CD4-positive, alpha-beta memory T cell (primary cell): ENCODE data around the gene PLPPR1. TPM values are rescaled to one million over a fixed set of nuclear protein-coding genes. Genes with fewer than 3 reads are reported as not detected.

Experiments used
- CTCF ChIA-PET: fragments of 350-600 bp; sonication (Branson Sonifier 250); formaldehyde crosslinking; loops from one replicate; lab custom pipeline; 2021; ENCODE audit warnings: inconsistent platforms; ENCODE audit not compliant: partially characterized antibody; lab: Charles Lee
- POLR2A ChIA-PET: fragments of 350-600 bp; sonication (Branson Sonifier 250); formaldehyde crosslinking; loops from one replicate; lab custom pipeline; 2021; ENCODE audit not compliant: partially characterized antibody; lab: Charles Lee
- DNase-seq, 5 donors: peaks; one replicate each; pipeline versions ENCODE4 v3.0.0 to v3.0.0-alpha.2; 2020 to 2022; ENCODE audit warnings: mixed read lengths in 1 of 5
- H3K27ac ChIP-seq: one replicate; pipeline ENCODE4 v1.7.0; 2013; ENCODE audit warnings: low read depth, low read length
- H3K27me3 ChIP-seq: 2 replicates; pipeline ENCODE4 v1.7.0; 2013; ENCODE audit warnings: mild to moderate bottlenecking, low read length, moderate library complexity; ENCODE audit not compliant: insufficient read depth
- H3K36me3 ChIP-seq: 2 replicates; pipeline ENCODE4 v1.7.0; 2013; ENCODE audit warnings: mild to moderate bottlenecking, low read length, moderate library complexity; ENCODE audit not compliant: insufficient read depth
- H3K4me1 ChIP-seq: 2 replicates; pipeline ENCODE4 v1.7.0; 2013; ENCODE audit warnings: mild to moderate bottlenecking, low read length, moderate library complexity; ENCODE audit not compliant: insufficient read depth
- H3K4me3 ChIP-seq, 2 donors: one replicate each; pipeline ENCODE4 v1.7.0; 2013; ENCODE audit warnings: low read length in 2 of 2, mild to moderate bottlenecking in 1 of 2
- H3K9me3 ChIP-seq, 2 donors: one replicate each; pipeline ENCODE4 v1.7.0; 2013; ENCODE audit warnings: low read length in 2 of 2, control low read depth in 1 of 2; ENCODE audit not compliant: control insufficient read depth in 1 of 2
- H3K27ac Mint-ChIP-seq, 7 donors: one replicate each; pipeline ENCODE4 v1.8.0; 2020 to 2021; ENCODE audit warnings: mixed read lengths in 7 of 7, mild to moderate bottlenecking in 6 of 7, inconsistent platforms in 3 of 7, moderate library complexity in 3 of 7
- H3K27me3 Mint-ChIP-seq, 2 donors: one replicate each; pipeline ENCODE4 v1.8.0; 2020 to 2021; ENCODE audit warnings: mixed read lengths in 2 of 2
- H3K36me3 Mint-ChIP-seq, 2 donors: one replicate each; pipeline ENCODE4 v1.8.0; 2020 to 2021; ENCODE audit warnings: mixed read lengths in 2 of 2, inconsistent platforms in 1 of 2, mild to moderate bottlenecking in 1 of 2
- H3K4me1 Mint-ChIP-seq, 4 donors: one replicate each; pipeline ENCODE4 v1.8.0; 2020 to 2021; ENCODE audit warnings: mixed read lengths in 4 of 4, mild to moderate bottlenecking in 1 of 4
- H3K4me3 Mint-ChIP-seq, 8 donors: one replicate each; pipeline ENCODE4 v1.8.0; 2020 to 2021; ENCODE audit warnings: mixed read lengths in 8 of 8, mild to moderate bottlenecking in 7 of 8, moderate library complexity in 6 of 8, inconsistent platforms in 3 of 8
- H3K9me3 Mint-ChIP-seq, 8 donors: one replicate each; pipeline ENCODE4 v1.8.0; 2020 to 2021; ENCODE audit warnings: mixed read lengths in 8 of 8, mild to moderate bottlenecking in 5 of 8, inconsistent platforms in 3 of 8, moderate library complexity in 1 of 8
- intact Hi-C: fragments of 100-400 bp; cut with micrococcal nuclease; formaldehyde crosslinking; loops from one replicate; pipeline ENCODE4 v1.15.1; 2023
- polyA plus RNA-seq, 2 donors: library from polyadenylated mRNA; unstranded; fragments of 300-500 nt; fragmentation: Illumina TruSeq; gene quantifications; one replicate each; pipeline ENCODE4 v1.2.3, GENCODE V29; 2021
- total RNA-seq, 2 experiments: library from RNA; stranded (reverse); gene quantifications; one replicate each; pipeline ENCODE4 v1.2.3, GENCODE V29; 2021

PLPPR1 gene
- total and polyA plus RNA-seq, 4 experiments from 2014 or later: not detected

DNA sequence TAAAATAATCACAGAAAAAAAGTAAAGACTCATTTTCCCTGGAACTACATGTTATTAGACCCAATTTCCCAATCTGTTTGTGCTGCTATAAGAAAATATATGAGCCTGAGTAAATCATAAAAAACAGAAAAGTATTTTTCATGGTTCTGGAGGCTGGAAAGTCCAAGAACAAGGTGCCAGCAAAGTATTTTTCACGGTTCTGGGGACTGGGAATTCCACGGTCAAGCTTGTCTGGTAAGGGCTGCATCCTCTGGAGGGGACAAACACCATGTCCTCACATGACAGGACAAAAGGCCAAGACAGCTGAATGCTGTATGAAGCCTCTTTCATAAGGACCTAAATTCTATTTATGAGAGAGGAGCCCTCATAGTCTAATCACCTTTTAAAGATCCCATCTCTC, 172.3 kb downstream of the PLPPR1 start:
- Mint-ChIP-seq H3K4me1 (no peaks in the 10 kb centered on the region), H3K9me3 (peaks cover 0 to 2% (median 0%) of the 10 kb centered on the region in 8 donors), H3K4me3 (no peak overlapping the region), H3K27me3 (no peaks in the 10 kb centered on the region), H3K36me3 (no peaks in the 10 kb centered on the region), H3K27ac (no peak overlapping the region)
- H3K27me3 ChIP-seq: no peaks in the 10 kb centered on the region
- H3K27ac ChIP-seq: no peak overlapping the region
- H3K4me1 ChIP-seq: no peaks in the 10 kb centered on the region
- no peak for DNase-seq
- intact Hi-C loops: no loop called here
- no peaks in the 10 kb centered on the region for H3K36me3 ChIP-seq
- no peaks in the 10 kb centered on the region for H3K9me3 ChIP-seq
- no peak overlapping the region for H3K4me3 ChIP-seq
- CTCF ChIA-PET: no interaction called here
- POLR2A ChIA-PET: no interaction called here

DNA sequence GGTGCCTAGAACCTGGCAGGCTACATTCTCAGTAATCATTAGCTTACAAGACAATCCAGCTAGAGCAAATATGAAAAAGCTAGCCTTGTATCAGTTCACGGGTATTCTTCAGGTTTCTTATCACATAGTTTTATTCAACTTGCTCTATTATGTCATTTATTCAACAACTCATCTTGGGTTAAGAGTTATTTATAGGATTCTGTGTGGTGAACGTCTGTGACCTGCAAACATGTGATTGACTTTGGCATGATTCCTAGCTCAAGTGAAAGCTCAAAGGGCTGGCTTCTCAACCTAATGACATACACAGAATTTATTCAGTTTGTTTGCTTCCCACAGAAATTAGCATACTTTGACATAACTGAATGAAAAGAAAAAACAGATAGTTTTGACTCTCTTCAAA, 173.1 kb downstream of the PLPPR1 start:
- H3K27me3 ChIP-seq: no peaks in the 10 kb centered on the region
- POLR2A ChIA-PET: no interaction called here
- Mint-ChIP-seq H3K36me3 (no peaks in the 10 kb centered on the region), H3K9me3 (peaks cover 0 to 2% (median 0%) of the 10 kb centered on the region in 8 donors), H3K27ac (no peak overlapping the region), H3K4me1 (no peaks in the 10 kb centered on the region), H3K4me3 (no peak overlapping the region), H3K27me3 (no peaks in the 10 kb centered on the region)
- no peaks in the 10 kb centered on the region for H3K36me3 ChIP-seq
- CTCF ChIA-PET: no interaction called here
- H3K27ac ChIP-seq: no peak overlapping the region
- no peaks in the 10 kb centered on the region for H3K4me1 ChIP-seq
- no peaks in the 10 kb centered on the region for H3K9me3 ChIP-seq
- DNase-seq: no peak
- no peak overlapping the region for H3K4me3 ChIP-seq
- intact Hi-C loops: no loop called here

DNA sequence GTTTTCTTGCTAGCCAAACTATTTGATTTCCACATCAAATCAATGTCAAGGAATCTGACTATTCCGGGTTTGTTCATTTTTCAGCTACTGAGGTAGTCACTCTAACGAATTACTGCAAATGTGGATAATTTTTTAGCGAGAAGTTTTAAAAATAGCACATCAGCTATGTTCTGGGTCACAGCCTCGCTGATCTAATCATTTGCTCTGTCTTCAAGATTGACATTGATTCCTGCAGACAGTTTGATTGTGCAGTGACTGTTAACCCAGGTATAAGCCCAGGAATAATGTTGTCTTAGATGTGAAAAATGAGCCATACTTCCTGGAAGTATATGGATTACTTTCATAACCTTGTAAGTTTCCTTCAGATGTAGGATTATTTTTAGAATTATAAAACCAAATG, 181.1 kb downstream of the PLPPR1 start:
- H3K27ac Mint-ChIP-seq: no peak overlapping the region
- Histone ChIP-seq H3K27me3 (no peaks in the 10 kb centered on the region), H3K36me3 (no peaks in the 10 kb centered on the region), H3K4me1 (no peaks in the 10 kb centered on the region), H3K4me3 (no peak overlapping the region), H3K27ac (no peak overlapping the region), H3K9me3 (no peaks in the 10 kb centered on the region)
- peaks cover 0 to 4% (median 0%) of the 10 kb centered on the region in 8 donors for H3K9me3 Mint-ChIP-seq
- H3K4me3 Mint-ChIP-seq: no peak overlapping the region
- H3K27me3 Mint-ChIP-seq: no peaks in the 10 kb centered on the region
- POLR2A ChIA-PET: no interaction called here
- DNase-seq: no peak
- H3K4me1 Mint-ChIP-seq: no peaks in the 10 kb centered on the region
- CTCF ChIA-PET: no interaction called here
- intact Hi-C loops: no loop called here
- no peaks in the 10 kb centered on the region for H3K36me3 Mint-ChIP-seq

DNA sequence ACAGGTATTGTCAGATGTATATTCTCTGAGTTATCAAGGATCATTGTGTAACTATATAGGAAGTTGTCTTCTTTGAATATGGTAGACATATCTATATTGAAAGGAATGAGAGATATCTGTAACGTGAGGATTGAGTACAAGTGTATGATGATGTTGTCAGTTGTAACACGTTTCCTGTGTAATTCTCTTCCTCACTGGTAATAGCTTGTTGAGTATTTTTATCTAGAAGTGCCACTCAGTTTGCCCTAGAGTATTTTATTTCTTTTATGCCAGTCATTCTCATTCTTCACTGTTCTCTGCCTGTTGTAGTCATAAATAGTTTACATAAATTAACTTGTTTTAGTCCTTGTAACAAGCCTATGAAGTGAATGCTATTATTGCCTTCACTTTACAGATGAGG, 184.1 kb downstream of the PLPPR1 start:
- H3K27ac ChIP-seq: no peak overlapping the region

DNA sequence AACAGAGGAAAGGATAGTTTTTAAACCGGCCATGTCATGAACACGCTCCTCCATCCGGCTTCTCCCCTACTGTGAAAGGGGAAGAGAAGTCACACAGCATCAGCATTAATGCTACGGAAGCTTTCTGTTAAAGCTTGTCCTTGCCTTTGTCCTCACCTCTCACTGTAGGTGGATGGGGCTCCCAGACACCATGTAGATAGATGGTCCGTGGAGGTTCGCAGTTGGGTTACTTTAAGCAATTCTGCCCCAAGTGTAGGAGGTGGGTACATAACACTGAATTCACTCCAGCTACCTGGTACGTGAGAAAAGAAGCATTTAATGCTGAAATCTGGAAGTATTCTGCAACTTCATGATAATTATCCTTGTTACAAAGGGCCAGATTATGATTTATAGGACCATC, 190.5 kb downstream of the PLPPR1 start:
- no peak for DNase-seq
- no peaks in the 10 kb centered on the region for H3K36me3 ChIP-seq
- H3K27ac ChIP-seq: no peak overlapping the region
- Mint-ChIP-seq H3K27ac (no peak overlapping the region), H3K27me3 (peaks cover 2 to 3% of the 10 kb centered on the region in 2 donors), H3K9me3 (peaks cover 0 to 5% (median 0%) of the 10 kb centered on the region in 8 donors), H3K4me1 (no peaks in the 10 kb centered on the region), H3K36me3 (no peaks in the 10 kb centered on the region), H3K4me3 (no peak overlapping the region)
- no peak overlapping the region for H3K4me3 ChIP-seq
- POLR2A ChIA-PET: no interaction called here
- H3K9me3 ChIP-seq: no peaks in the 10 kb centered on the region
- H3K4me1 ChIP-seq: no peaks in the 10 kb centered on the region
- no peaks in the 10 kb centered on the region for H3K27me3 ChIP-seq
- CTCF ChIA-PET: no interaction called here
- intact Hi-C loops: no loop called here

More for the DNA sequence above, 184.1 kb downstream of the PLPPR1 start:
- intact Hi-C loops: no loop called here
- Histone ChIP-seq H3K27me3 (no peaks in the 10 kb centered on the region), H3K36me3 (no peaks in the 10 kb centered on the region), H3K9me3 (no peaks in the 10 kb centered on the region), H3K4me1 (no peaks in the 10 kb centered on the region), H3K4me3 (no peak overlapping the region)
- no peak overlapping the region for H3K4me3 Mint-ChIP-seq
- POLR2A ChIA-PET: no interaction called here
- DNase-seq: no peak
- no peaks in the 10 kb centered on the region for H3K36me3 Mint-ChIP-seq
- CTCF ChIA-PET: no interaction called here
- peaks cover 0 to 2% of the 10 kb centered on the region in 2 donors for H3K27me3 Mint-ChIP-seq
- no peaks in the 10 kb centered on the region for H3K4me1 Mint-ChIP-seq
- no peak overlapping the region for H3K27ac Mint-ChIP-seq
- peaks cover 0 to 9% (median 0%) of the 10 kb centered on the region in 8 donors for H3K9me3 Mint-ChIP-seq

DNA sequence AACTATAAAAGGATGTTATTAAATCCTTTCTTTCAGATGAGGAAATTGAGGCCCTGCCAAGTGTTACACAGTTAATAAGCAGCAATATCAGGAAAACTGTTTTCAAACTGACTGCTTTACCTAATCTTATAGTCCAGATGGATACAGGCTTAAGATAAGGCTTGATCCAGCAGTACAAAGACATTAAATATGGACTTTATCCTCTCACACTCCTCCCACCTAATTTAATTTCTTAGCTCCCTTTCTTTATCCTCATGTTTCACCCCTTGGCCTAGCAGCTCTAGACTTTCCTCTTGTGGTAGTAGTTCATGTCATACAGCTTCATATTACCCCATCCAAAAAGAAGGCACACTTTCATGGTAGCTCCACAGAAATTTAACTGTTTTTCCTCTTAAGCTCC, 191.8 kb downstream of the PLPPR1 start:
- Mint-ChIP-seq H3K36me3 (no peaks in the 10 kb centered on the region), H3K27ac (no peak overlapping the region), H3K9me3 (peaks cover 0 to 5% (median 0%) of the 10 kb centered on the region in 8 donors), H3K4me3 (no peak overlapping the region), H3K27me3 (peaks cover 2 to 3% of the 10 kb centered on the region in 2 donors), H3K4me1 (no peaks in the 10 kb centered on the region)
- no peaks in the 10 kb centered on the region for H3K9me3 ChIP-seq
- H3K4me3 ChIP-seq: no peak overlapping the region
- no peaks in the 10 kb centered on the region for H3K4me1 ChIP-seq
- ChIA-PET CTCF (no interaction called here), POLR2A (no interaction called here)
- no peak for DNase-seq
- intact Hi-C loops: no loop called here
- no peak overlapping the region for H3K27ac ChIP-seq
- no peaks in the 10 kb centered on the region for H3K36me3 ChIP-seq
- H3K27me3 ChIP-seq: no peaks in the 10 kb centered on the region

DNA sequence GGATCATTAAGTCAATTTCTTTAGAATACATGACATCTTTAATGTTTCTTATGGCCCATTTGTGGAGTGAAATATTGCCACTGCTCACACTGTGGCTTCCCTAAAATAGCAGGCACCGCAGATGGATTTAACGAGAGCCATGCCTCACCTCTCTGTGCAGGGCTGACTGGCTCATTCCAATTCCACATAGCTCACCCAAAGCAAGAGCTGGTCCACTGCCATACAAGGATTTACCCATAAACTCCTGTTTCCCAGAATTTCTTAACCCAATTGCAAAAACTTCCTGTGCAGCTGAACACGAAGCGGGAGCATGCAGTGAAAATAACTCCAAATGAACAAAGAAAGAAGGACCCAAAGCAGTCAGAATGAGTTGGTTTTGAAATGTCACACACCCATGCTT, 196.7 kb downstream of the PLPPR1 start:
- no peak for DNase-seq
- H3K27ac Mint-ChIP-seq: no peak overlapping the region
- H3K9me3 Mint-ChIP-seq: peaks cover 0 to 5% (median 0%) of the 10 kb centered on the region in 8 donors
- H3K36me3 ChIP-seq: no peaks in the 10 kb centered on the region
- peaks cover 1 to 6% of the 10 kb centered on the region in 2 donors for H3K27me3 Mint-ChIP-seq
- H3K36me3 Mint-ChIP-seq: no peaks in the 10 kb centered on the region
- ChIA-PET CTCF (no interaction called here), POLR2A (no interaction called here)
- no peak overlapping the region for H3K4me3 Mint-ChIP-seq
- intact Hi-C loops: no loop called here
- H3K9me3 ChIP-seq: no peaks in the 10 kb centered on the region
- no peaks in the 10 kb centered on the region for H3K4me1 Mint-ChIP-seq
- H3K4me1 ChIP-seq: no peaks in the 10 kb centered on the region
- no peak overlapping the region for H3K27ac ChIP-seq
- H3K27me3 ChIP-seq: no peaks in the 10 kb centered on the region
- H3K4me3 ChIP-seq: no peak overlapping the region

DNA sequence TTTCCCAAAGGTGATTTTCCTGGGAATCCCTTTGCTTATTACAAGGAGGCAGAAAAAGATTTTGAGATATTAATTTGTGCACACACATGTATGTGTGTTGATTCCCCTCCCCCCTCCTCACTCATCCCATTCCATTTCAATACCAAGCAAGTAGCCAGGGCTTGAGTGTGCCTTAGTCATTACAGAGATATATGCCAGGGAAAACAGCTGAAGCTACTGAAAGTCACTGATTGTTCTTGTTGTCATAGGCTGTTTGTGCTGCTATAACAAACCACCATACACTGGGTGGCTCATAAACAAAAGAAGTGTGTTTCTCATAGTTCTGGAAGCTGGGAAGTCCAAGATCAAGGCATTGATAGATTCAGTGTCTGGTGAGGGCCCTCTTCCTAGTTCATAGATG, 197.6 kb downstream of the PLPPR1 start:
- Histone ChIP-seq H3K36me3 (no peaks in the 10 kb centered on the region), H3K9me3 (no peaks in the 10 kb centered on the region), H3K4me1 (no peaks in the 10 kb centered on the region), H3K27me3 (no peaks in the 10 kb centered on the region), H3K4me3 (no peak overlapping the region), H3K27ac (no peak overlapping the region)
- Mint-ChIP-seq H3K9me3 (peaks cover 0 to 4% (median 0%) of the 10 kb centered on the region in 8 donors), H3K27ac (no peak overlapping the region), H3K4me3 (no peak overlapping the region), H3K36me3 (no peaks in the 10 kb centered on the region), H3K27me3 (peaks cover 0 to 7% of the 10 kb centered on the region in 2 donors), H3K4me1 (no peaks in the 10 kb centered on the region)
- intact Hi-C loops: no loop called here
- DNase-seq: no peak
- ChIA-PET POLR2A (no interaction called here), CTCF (no interaction called here)
